ENCODE data around the gene RAMAC. TPM values are rescaled to one million over a fixed set of nuclear protein-coding genes. Genes with fewer than 3 reads are reported as not detected.
A peak's percentile ranks its signal among the peaks of the same experiment; 100 is the strongest.

RAMAC gene
- polyA plus RNA-seq, 6 donors from 2014 or later, result 46.8 to 98.0 (median 49.7) TPM

- H3K4me3 Mint-ChIP-seq, result peak overlapping the region in 2 of 8 donors; percentile 83 to 89
- DNase-seq, result no peak
- no peak for ATAC-seq (ENCODE audit: low read depth in 2 of 2)
- H3K27me3 Mint-ChIP-seq, result peaks cover 4 to 16% (median 11%) of the 10 kb centered on the region in 3 donors
- peaks cover 0 to 14% (median 0%) of the 10 kb centered on the region in 3 donors for H3K4me1 Mint-ChIP-seq
- peak overlapping the region in 2 of 6 donors; percentile 27 to 49 for H3K27ac Mint-ChIP-seq
- peaks cover 0 to 1% (median 0%) of the 10 kb centered on the region in 7 donors for H3K9me3 Mint-ChIP-seq
- H3K36me3 Mint-ChIP-seq, result no peaks in the 10 kb centered on the region
Measured at GRCh38 chr15:82951472-82952157, 34.4 kb upstream of the RAMAC start.

GRCh38 chr15:82952158-82953081, 33.6 kb upstream of the RAMAC start, which contains the start of gene HOMER2:
Gene HOMER2, minus strand, starts transcription at chr15:82952720. Its CDS starts 185 bp downstream, at chr15:82952535.
- Mint-ChIP-seq H3K36me3 (no peaks in the 10 kb centered on the region), H3K27ac (peak within 1 kb of the TSS in 2 of 6 donors; percentile 27 to 49), H3K9me3 (peaks cover 0 to 1% (median 0%) of the 10 kb centered on the region in 7 donors), H3K4me3 (peak within 1 kb of the TSS; percentile 65 to 91 (median 80)), H3K4me1 (peaks cover 0 to 9% (median 0%) of the 10 kb centered on the region in 3 donors), H3K27me3 (peaks cover 3 to 8% (median 4%) of the 10 kb centered on the region in 3 donors)
- ATAC-seq (ENCODE audit: low read depth in 2 of 2) (peak; percentile 70 to 74), DNase-seq (peak; percentile 12)

GRCh38 chr15:82958638-82959037, 27.4 kb upstream of the RAMAC start:
- Mint-ChIP-seq H3K27ac (no peak overlapping the region), H3K9me3 (peaks cover 0 to 1% (median 0%) of the 10 kb centered on the region in 7 donors), H3K4me1 (no peaks in the 10 kb centered on the region), H3K36me3 (no peaks in the 10 kb centered on the region), H3K4me3 (no peak overlapping the region), H3K27me3 (no peaks in the 10 kb centered on the region)
- ATAC-seq (ENCODE audit: low read depth in 2 of 2) (no peak), DNase-seq (no peak)

- H3K9me3 Mint-ChIP-seq, result peaks cover 0 to 1% (median 0%) of the 10 kb centered on the region in 7 donors
- no peaks in the 10 kb centered on the region for H3K27me3 Mint-ChIP-seq
- H3K27ac Mint-ChIP-seq, result no peak overlapping the region
- no peak overlapping the region for H3K4me3 Mint-ChIP-seq
- H3K4me1 Mint-ChIP-seq, result no peaks in the 10 kb centered on the region
- H3K36me3 Mint-ChIP-seq, result no peaks in the 10 kb centered on the region
- no peak for ATAC-seq (ENCODE audit: low read depth in 2 of 2)
- no peak for DNase-seq
Measured at GRCh38 chr15:82959423-82959822, 26.6 kb upstream of the RAMAC start.

GRCh38 chr15:82960766-82961165, 25.2 kb upstream of the RAMAC start:
- H3K27me3 Mint-ChIP-seq, result no peaks in the 10 kb centered on the region
- DNase-seq (no peak), ATAC-seq (ENCODE audit: low read depth in 2 of 2) (no peak)
- no peak overlapping the region for H3K27ac Mint-ChIP-seq
- no peaks in the 10 kb centered on the region for H3K4me1 Mint-ChIP-seq
- no peak overlapping the region for H3K4me3 Mint-ChIP-seq
- peaks cover 0 to 1% (median 0%) of the 10 kb centered on the region in 7 donors for H3K9me3 Mint-ChIP-seq
- H3K36me3 Mint-ChIP-seq, result no peaks in the 10 kb centered on the region

GRCh38 chr15:82963471-82964341, 22.3 kb upstream of the RAMAC start:
- Mint-ChIP-seq H3K27me3 (no peaks in the 10 kb centered on the region), H3K27ac (no peak overlapping the region), H3K36me3 (no peaks in the 10 kb centered on the region), H3K9me3 (no peaks in the 10 kb centered on the region), H3K4me1 (no peaks in the 10 kb centered on the region), H3K4me3 (no peak overlapping the region)
- no peak for ATAC-seq (ENCODE audit: low read depth in 2 of 2)
- DNase-seq, result no peak

GRCh38 chr15:82964890-82965289, 21.1 kb upstream of the RAMAC start:
- no peaks in the 10 kb centered on the region for H3K27me3 Mint-ChIP-seq
- no peak overlapping the region for H3K4me3 Mint-ChIP-seq
- no peaks in the 10 kb centered on the region for H3K9me3 Mint-ChIP-seq
- no peaks in the 10 kb centered on the region for H3K36me3 Mint-ChIP-seq
- H3K4me1 Mint-ChIP-seq, result no peaks in the 10 kb centered on the region
- no peak overlapping the region for H3K27ac Mint-ChIP-seq
- no peak for ATAC-seq (ENCODE audit: low read depth in 2 of 2)
- no peak for DNase-seq

GRCh38 chr15:82966671-82967071, 19.3 kb upstream of the RAMAC start:
- Mint-ChIP-seq H3K27ac (no peak overlapping the region), H3K27me3 (no peaks in the 10 kb centered on the region), H3K4me3 (no peak overlapping the region), H3K4me1 (no peaks in the 10 kb centered on the region), H3K9me3 (no peaks in the 10 kb centered on the region), H3K36me3 (no peaks in the 10 kb centered on the region)
- ATAC-seq (ENCODE audit: low read depth in 2 of 2), result no peak
- DNase-seq, result no peak

GRCh38 chr15:82968066-82968465, 17.9 kb upstream of the RAMAC start:
- H3K4me1 Mint-ChIP-seq, result no peaks in the 10 kb centered on the region
- H3K36me3 Mint-ChIP-seq, result no peaks in the 10 kb centered on the region
- no peak overlapping the region for H3K27ac Mint-ChIP-seq
- no peak for ATAC-seq (ENCODE audit: low read depth in 2 of 2)
- H3K27me3 Mint-ChIP-seq, result no peaks in the 10 kb centered on the region
- H3K4me3 Mint-ChIP-seq, result no peak overlapping the region
- no peaks in the 10 kb centered on the region for H3K9me3 Mint-ChIP-seq
- no peak for DNase-seq

- Mint-ChIP-seq H3K36me3 (no peaks in the 10 kb centered on the region), H3K4me3 (no peak overlapping the region), H3K27me3 (no peaks in the 10 kb centered on the region), H3K4me1 (no peaks in the 10 kb centered on the region), H3K9me3 (no peaks in the 10 kb centered on the region), H3K27ac (no peak overlapping the region)
- ATAC-seq (ENCODE audit: low read depth in 2 of 2) (no peak), DNase-seq (no peak)
Measured at GRCh38 chr15:82969353-82969752, 16.7 kb upstream of the RAMAC start.

GRCh38 chr15:82970078-82970686, 15.8 kb upstream of the RAMAC start:
- H3K27me3 Mint-ChIP-seq, result no peaks in the 10 kb centered on the region
- no peak overlapping the region for H3K4me3 Mint-ChIP-seq
- H3K9me3 Mint-ChIP-seq, result no peaks in the 10 kb centered on the region
- ATAC-seq (ENCODE audit: low read depth in 2 of 2) (no peak), DNase-seq (no peak)
- H3K27ac Mint-ChIP-seq, result no peak overlapping the region
- H3K4me1 Mint-ChIP-seq, result no peaks in the 10 kb centered on the region
- no peaks in the 10 kb centered on the region for H3K36me3 Mint-ChIP-seq

GRCh38 chr15:82970696-82971095, 15.3 kb upstream of the RAMAC start:
- DNase-seq (no peak), ATAC-seq (ENCODE audit: low read depth in 2 of 2) (no peak)
- H3K36me3 Mint-ChIP-seq, result no peaks in the 10 kb centered on the region
- H3K27me3 Mint-ChIP-seq, result no peaks in the 10 kb centered on the region
- H3K4me1 Mint-ChIP-seq, result no peaks in the 10 kb centered on the region
- H3K9me3 Mint-ChIP-seq, result no peaks in the 10 kb centered on the region
- no peak overlapping the region for H3K4me3 Mint-ChIP-seq
- H3K27ac Mint-ChIP-seq, result no peak overlapping the region

All from naive B cell (primary cell).